Non-pigmented ciliary epithelial cell (primary cell): ENCODE results near the gene ATP8A1.
A peak's percentile ranks its signal among the peaks of the same experiment; 100 is the strongest.

Source experiments
- DNase-seq: peaks from one replicate; pipeline ENCODE4 v3.0.0-alpha.2; 2010; ENCODE audit warnings: low read depth

The ATP8A1 gene

GRCh38 chr4:42568610-42569207 lies 88.2 kb downstream of the ATP8A1 start:
- peak; percentile 27 for DNase-seq

- no peak for DNase-seq
These were observed 90.1 kb downstream of the ATP8A1 start for GRCh38 chr4:42566835-42567234.

- DNase-seq = no peak
These were observed 94.9 kb downstream of the ATP8A1 start for GRCh38 chr4:42562016-42562415.

- no peak for DNase-seq
These were observed 95.9 kb downstream of the ATP8A1 start for GRCh38 chr4:42561031-42561430.

- DNase-seq = no peak
These were observed 96.4 kb downstream of the ATP8A1 start for GRCh38 chr4:42560467-42560861.

- DNase-seq = no peak
These were observed 98.7 kb downstream of the ATP8A1 start for GRCh38 chr4:42558156-42558555.

GRCh38 chr4:42555828-42556227 lies 101.1 kb downstream of the ATP8A1 start:
- DNase-seq = no peak

GRCh38 chr4:42554072-42554471 lies 102.8 kb downstream of the ATP8A1 start:
- DNase-seq = no peak

- DNase-seq = no peak
These were observed 107.0 kb downstream of the ATP8A1 start for GRCh38 chr4:42549896-42550295.

GRCh38 chr4:42547805-42548204 lies 109.1 kb downstream of the ATP8A1 start:
- DNase-seq = no peak

- DNase-seq = no peak
These were observed 113.1 kb downstream of the ATP8A1 start for GRCh38 chr4:42543762-42544161.

GRCh38 chr4:42543126-42543525 lies 113.8 kb downstream of the ATP8A1 start:
- DNase-seq = no peak

- DNase-seq = no peak
These were observed 115.3 kb downstream of the ATP8A1 start for GRCh38 chr4:42541647-42542046.

GRCh38 chr4:42533042-42533441 lies 123.9 kb downstream of the ATP8A1 start:
- no peak for DNase-seq

- DNase-seq = no peak
These were observed 125.4 kb downstream of the ATP8A1 start for GRCh38 chr4:42531341-42532030.

- DNase-seq = no peak
These were observed 133.7 kb downstream of the ATP8A1 start for GRCh38 chr4:42523066-42523718.

GRCh38 chr4:42519803-42520417 lies 137.0 kb downstream of the ATP8A1 start:
- no peak for DNase-seq

GRCh38 chr4:42515156-42515884 lies 141.6 kb downstream of the ATP8A1 start:
- peak; percentile 9 for DNase-seq

GRCh38 chr4:42513748-42514492 lies 143.0 kb downstream of the ATP8A1 start:
- DNase-seq = no peak

GRCh38 chr4:42512226-42512625 lies 144.7 kb downstream of the ATP8A1 start:
- no peak for DNase-seq

GRCh38 chr4:42510225-42510624 lies 146.7 kb downstream of the ATP8A1 start:
- DNase-seq = no peak
